ENCODE data around the gene SYK.

SYK gene

DNA sequence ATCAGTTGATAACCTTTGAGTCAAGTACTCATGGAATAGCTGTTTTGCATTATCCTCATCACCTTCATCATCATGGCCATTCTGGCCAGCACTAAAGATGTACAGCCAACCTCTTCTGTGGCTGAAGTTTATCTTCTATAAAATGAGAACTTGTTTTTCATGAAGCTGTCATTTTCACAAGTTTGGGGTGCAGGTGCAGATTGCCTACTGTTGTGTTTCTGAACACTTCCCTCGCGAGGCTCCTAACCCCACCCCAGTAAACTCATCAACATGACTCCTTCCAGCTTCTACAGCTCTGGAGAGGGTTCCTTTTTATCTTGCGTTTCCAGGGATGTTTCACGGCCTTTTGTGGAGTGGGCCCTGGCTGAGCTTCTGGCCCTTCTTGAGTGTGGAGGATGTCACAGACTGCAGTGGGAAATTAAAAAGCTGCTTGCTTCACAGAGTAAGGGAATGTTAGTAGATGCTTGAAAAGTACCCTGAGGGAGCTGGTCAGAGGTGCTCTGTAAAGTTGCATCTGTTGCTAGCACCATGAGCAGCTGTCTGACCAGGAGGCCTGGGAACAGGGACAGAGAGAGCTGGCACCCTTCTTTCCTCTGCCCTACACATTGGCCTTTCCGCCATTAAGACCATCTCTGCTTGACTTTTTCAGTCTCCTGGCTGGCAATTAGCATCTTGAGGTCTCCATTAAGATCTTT lies 24.9 kb downstream of the SYK start:
- no peak for DNase-seq

DNA sequence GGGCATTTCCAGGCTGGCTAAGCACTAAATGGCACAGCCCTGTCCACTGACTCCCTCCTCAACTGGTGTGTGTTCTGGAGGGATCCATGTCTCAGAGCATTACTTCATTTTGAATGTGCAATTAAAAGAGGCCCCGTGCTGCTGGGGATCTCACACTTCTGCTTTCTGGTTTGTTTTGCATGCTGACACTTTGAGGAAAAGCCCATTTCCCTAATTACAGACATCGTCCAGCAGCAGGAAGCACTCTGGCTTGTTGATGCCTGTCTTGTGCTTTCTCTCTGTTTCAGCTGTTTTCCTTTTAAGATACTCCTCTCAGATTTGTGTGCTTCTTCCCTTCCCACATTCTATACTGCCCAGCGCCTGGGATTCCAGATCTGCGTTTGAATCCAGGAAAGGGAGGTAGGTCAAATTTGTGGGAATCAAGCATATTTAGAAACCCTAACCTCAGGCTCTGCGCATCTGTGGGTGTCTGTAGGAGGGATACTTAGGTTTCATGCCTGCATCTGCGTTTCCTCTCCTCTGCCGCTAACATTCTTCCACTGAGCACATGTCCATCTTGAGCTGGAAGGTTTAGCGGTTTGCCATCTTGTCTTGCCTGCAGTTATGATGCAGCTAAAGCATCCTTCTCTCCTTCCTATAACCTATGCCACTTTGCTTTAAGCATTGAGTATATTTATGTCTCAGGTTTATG lies 25.7 kb downstream of the SYK start:
- DNase-seq = no peak

DNA sequence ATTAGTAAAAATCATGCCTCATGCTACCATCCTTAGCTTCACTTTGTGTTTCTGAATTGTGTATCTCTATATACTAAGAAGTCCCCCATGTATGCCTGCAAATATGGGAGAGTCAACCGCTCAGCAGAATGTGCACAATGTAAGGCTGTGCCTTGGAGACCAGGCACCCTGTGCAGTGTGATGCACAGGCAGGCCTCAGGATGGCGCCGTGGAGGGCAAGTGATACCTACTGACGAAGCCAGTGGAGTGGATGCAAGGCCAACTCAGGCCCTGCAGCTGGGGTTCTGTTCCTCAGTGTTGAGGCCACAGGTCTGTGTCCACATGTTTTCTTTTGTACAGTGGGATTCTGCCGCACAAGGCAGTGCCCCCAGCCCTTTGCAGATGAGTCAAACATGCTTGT lies 28.4 kb downstream of the SYK start:
- no peak for DNase-seq

DNA sequence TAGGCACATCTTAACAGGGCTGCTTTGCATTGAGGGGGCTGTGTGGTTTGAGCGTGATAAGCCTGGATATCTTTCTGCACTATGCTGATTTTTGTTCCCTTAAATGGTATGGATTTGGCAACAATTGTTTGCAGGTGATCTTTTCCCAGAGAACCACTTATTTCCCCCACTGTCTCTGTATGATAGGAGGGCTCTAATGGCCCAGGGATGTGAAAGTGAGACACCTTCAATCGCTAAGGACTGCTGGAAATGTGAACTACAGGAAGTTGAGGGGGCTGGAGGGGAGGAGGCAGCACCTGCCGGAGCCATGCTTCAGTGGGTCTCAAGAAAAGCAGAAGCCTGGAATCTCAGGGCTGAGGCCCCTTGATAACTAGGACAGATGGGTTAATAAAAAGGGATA lies 29.4 kb downstream of the SYK start:
- DNase-seq = no peak

DNA sequence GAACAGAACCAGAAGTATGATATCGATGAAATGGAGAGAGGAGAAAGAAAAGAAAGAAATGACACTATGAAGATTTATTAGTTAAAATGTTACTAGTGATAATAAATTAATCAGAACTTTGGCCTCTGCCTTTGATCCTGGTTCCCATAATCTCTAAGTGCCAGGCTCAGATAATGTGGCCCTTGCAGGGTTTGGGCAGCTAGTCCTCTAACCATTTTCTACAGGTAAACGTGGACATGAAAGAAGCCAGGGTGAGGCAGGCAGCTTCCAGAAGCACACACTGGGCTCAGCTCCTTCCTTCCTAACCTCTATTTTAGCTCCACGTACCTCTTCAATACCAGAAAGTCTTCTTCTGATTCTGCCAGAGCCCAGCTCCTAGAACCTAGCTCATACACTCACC lies 30.6 kb downstream of the SYK start:
- DNase-seq = no peak

DNA sequence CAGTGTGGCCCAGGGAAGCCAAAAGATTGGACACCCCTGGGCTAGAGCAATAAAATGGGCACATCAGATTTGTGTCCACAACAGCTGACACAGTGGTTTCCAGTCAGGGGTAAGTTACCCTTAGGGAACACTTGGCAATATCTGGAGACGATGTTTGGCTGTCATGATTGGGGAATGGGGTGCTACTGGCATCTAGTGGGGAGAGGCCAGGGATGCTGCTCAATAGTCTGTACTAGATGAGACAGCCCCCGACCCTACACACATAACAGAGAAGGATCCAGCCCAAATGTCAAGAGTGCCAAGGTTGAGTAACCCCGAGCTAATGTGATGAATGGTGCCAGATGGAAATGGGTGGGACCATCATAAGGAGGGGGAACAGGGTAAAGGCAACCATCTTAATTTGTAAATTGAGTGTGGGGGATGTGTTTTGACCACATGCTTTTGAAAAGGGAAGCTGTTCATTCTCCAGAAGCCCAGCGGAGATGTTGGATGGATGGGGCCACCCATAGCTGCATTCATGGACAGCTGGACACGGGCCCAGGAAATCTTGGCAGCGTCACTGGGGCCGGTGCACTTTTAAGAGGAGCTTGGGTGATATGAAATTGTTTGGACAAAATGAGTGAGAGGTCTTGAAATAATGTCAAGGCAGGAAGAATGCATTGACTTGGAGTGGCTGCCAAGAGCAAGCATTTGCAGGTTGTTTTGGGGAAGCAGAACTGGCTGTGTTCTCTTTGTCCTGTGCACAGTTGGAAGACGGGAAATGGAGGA lies 33.4 kb downstream of the SYK start:
- no peak for DNase-seq

DNA sequence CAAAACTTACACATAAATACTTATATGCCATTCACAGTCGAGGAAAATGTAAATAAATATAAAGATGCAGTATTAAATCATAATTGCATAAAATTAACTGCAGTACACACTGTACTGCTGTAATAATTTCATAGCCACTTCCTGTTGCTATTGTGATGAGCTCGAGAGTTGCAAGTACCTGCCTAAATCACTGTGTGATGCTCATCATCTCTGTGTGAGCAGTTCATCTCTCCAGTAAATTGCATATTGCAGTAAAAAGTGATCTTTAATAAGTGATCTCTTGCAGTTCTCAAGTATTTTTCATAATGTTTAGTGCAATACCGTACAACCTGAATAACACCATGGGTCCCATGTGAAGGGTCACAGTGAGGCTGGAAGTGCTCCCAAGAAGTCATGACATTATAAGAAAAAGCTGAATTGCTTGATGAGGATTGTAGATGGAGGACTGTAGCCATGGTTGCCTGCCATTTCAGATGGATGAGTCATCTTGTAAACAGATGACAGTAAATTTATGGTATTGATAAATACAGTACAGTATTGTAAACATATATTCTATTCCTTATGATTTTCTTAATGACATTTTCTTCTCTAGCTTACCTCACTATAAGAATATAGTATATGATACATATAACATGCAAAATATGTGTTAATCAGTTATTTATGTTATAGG lies 34.9 kb downstream of the SYK start:
- no peak for DNase-seq

DNA sequence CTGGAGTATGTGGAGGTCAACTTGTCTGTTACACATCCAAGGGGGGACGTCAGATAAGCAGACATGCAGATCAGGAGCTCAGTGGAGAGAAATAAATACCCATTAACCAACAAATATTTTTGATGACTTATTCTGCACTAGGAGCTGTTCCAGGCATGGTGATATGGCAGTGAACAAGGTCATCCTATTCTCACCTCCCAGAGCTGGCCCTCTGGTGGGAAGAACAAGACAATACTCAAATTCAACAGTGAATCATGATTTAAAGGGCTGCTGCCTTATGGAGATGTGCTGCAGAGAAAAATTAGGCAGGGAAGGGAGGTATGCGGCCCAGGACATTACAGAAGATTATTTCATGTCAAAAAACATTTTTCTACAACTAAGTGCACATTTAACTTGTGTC lies 36.5 kb downstream of the SYK start:
- DNase-seq = peak; percentile 4

DNA sequence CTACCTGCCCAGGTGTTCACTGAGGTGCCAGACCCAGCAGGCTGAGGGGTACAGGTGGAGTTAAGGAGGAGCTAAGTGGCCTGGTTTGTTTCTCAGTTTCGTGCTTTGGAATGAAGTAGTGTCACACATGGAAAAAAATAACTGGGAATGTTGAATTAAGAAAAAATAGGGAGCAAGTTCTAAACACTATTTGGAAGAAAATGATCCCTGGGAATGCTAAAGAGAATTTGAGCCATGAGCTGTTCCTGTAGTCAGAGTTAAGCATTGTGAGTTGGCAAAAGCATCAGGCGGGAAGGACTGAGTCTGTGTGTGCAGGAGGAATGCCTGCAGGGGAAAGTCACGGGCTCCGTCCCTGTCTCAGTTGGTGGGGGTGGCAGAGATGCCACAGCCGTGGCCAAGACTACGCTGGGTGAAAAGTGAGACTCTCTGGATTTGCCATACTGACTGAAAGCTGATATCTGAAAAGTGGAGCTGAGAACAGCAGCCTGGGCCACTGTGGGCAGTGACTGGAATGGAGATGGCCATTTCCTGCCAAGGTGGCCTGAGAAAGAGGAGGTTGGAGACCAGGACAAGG lies 37.0 kb downstream of the SYK start:
- DNase-seq = no peak

DNA sequence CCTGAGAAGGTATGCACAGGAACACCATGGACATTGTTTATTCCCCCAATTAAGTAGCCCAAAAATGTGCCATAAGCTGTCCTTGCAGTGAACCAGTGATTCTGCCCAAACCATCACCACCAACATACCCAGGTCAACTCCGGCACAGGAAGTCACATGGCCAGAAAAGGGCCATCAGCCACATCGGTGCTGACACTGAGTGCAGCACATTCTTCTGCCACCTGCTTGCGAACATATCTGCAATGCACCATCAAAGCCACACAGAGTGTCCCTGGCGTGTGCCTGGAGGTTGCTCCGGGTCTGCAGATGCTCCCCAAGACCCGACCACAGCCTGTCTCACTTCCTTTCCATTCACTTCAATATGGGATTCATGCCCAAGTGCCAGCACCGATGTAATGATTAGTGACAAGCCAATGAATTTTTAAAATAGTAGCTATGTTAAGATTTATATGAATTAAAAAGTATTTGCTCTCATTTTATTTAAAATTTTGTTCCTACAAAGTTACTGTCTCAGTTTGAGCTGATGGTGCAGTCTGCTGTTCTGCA lies 37.6 kb downstream of the SYK start:
- no peak for DNase-seq

DNA sequence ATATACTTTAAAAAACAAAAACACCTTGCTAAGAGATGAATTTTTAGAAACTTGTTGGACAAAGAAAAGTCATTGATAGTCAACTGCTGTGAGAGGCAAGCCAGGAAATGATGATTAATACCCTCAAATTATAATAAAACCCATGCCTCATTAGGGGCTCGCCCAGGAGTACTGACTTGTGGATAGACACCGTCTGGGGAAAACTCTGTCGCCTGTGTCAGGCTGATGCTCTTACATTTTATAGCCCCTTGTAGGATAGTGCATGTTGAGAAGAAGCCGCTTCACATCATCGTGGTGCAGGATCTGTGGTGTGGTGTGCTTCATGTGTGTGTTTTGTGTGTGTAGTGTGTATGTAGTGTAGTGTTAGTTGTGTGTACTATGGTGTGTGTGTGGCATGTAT lies 39.1 kb downstream of the SYK start:
- DNase-seq = no peak

DNA sequence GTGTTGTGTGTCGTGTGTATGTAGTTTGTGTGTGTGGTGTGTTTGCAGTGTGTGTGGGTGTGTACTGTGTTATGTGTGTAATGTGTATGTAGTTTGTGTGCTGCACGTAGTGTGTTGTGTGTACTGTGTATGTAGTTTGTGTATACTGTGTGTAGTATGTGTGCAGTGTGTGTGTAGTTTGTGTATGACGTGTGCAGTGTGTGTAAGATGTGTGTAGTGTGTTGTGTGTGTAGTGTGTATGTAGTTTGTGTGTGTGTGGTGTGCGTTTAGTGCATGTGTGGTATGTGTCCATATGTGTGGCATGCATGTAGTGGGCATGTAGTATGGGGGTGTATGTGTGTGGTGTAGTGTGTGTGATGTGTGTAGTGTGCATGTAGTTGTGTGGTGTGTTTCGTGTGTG lies 39.6 kb downstream of the SYK start:
- DNase-seq = no peak

DNA sequence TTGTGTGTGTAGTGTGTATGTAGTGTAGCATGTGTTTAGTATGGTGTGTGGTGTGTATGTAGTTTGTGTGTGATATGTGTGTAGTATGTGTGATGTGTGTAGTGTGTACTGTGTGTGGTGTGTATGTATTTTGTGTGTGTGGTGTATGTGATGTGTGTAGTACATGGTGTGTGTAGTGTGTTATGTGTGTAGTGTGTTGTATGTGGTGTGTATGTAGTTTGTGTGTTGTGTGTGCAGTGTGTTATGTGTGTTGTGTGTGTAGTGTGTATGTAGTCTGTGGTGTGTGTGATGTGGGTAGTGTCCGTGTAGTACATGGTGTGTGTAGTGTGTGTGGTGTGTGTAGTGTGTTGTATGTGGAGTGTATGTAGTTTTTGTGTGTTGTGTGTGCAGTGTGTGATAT lies 40.0 kb downstream of the SYK start:
- DNase-seq = no peak

DNA sequence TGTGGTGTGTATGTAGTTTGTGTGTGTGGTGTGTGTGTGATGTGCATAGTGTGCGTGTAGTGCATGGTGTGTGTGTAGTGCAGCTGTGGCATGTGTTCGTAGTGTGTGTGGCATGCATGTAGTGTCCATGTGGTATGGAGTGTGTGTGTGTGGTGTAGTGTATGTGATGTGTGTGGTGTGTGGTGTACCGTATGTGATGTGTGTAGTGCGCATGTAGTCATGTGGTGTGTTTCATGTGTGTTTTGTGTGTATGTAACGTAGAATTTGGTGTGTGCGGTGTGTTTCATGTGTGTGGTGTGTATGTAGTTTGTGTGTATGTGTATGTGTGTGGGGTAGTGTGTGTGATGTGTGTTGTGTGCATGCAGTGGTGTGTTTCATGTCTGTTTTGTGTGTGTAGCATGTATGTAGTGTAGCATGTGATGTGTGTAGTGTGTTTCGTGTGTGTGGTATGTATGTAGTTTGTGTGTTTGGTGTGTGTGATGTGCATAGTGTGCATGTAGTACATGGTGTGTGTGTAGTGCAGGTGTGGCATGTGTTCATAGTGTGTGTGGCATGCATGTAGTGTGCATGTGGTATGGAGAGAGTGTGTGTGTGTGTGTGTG lies 40.7 kb downstream of the SYK start:
- no peak for DNase-seq

DNA sequence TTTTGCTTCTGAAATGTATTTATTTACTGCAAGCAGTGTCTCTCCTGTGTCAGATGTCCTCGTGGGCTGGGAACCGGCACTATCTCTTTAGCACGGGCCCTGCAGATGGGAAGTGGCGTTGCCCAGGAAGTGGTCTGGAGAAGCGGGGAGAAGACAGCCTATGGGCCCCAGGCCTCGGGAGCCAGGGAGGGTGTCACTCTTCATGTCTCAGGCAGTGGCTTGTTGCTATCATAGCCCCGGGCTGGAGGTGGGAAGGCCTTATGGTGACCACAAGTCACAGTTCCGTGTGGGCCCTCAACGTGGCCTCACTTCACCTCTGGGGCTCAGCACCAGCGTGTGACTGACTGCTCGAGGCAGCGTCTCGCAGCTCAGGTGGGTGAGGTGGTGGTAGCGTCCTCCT lies 41.4 kb downstream of the SYK start:
- DNase-seq = no peak

DNA sequence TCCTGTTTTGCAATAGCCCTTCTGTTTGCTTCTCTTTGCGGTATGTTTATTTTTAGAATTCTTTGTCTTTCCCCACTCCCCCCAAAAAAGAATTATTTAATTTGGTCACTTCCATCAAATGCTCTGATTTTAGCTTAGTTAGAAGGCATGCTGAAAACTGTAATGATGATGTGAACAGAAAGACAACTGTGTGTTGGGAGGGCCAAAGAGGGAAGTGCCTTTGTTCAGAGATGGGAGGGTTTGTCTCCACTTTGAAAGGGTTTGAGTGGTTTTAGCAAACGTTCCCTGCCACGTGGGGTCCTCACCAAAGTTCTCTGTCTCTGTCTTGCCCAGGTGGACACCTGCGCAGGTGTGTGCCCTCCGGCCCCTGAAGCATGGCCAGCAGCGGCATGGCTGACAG lies 41.9 kb downstream of the SYK start:
- DNase-seq = no peak

DNA sequence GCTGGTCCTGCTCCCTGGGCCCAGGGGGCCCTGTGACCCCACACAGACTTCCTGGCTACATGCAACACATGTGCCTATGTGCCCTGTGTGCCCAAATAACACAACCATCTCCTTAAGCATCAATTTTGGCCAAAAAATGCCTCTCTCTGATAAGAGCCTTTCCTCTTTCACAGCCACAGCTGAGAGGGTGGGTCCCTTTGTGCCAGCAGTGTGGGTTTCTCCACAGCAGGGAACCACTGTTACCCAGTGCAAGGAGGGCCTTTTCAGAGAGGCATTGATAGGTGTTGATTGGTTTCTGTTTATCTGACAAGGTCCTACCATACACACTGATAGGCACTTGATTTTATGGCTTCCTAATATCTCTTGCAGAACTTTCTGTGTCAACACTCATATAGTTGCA lies 42.7 kb downstream of the SYK start:
- no peak for DNase-seq

DNA sequence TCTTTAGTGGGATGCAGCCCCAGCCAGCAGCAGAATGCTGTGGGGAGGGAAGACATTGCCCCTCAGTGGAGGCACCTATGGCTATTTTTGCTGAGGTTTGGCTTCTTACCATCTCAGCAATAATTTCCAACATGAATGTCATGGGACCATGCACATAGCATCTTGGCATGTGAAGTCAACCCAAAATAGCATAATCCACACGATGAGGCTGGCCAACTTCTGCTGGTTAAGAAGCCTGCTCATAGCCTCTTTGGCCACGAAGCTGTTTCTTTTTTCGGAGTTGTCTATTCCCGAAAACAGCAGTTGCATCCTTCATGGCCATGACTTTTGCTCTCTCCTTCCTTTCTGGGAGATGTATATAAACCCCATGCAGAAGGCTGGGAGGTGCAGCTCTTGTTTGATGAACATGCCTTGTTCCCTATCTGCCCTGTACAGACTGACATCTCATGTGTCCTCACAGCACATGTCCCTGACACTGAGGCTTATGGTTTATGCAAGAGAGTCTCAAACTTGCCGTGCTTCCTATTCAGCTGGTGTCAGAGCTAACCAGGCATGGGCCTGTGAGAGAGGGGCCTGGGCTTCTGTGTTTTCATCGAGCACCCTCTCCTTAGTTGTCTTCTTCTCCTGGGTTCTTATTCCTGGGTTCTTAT lies 45.3 kb downstream of the SYK start:
- no peak for DNase-seq

DNA sequence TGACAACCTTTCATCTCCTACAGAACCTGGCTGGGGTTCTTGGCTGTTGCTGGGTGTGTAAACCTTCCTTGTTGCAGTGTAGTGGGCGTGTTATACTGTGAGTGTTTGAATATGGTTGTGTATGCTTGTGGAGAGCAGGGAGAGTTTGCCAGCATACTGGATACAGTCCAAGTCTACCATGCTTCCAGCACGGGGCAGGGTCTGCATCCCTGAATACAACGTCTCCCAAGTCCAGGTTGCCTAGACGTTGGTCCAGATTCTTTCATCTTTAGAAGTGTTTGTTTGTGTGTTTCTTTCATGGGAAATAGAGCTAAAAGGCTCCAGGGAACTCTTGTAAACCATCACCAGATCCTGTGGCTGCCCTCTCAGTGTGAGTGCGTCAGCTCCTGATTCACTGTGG lies 46.4 kb downstream of the SYK start:
- no peak for DNase-seq

DNA sequence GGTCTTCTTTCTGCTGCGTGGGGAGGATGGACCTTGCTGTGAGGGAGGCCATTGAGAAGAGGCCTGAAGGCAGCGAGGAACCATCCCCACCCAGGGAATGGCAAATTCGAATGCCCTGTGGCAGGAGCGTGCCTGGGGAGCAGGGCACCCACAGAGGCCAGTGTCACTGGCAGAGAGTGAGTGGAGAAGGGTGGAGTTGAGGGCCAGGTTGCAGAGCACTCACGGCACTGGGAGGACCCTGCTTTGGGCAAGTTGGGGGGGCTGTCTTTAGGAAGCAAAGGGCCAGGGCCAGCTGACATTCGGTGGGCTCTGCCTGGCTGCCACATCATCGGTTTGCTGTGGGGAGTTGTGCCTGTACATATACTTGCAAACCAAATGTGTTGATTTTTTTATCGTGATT lies 47.2 kb downstream of the SYK start:
- DNase-seq = no peak

DNA sequence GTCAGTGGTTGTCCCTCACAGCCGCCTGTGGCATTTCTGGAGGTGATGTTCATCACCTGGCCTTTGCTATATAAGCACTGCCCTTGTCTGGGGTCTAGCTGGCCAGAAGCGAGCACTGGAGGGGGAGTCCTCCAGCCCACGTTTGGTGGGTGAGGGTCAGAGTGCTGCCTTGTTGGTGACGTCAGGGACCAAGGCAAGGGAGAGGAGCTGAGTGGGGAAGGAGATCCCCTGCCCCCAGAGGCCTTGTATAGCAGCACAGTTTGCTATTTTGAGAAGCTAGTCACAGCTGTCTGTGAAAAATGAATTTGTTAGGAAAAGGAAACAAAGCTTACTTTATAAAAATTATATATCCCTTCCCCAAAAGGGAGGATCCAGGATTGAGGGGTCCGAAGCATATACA lies 49.8 kb downstream of the SYK start:
- peak; percentile 2 for DNase-seq

DNA sequence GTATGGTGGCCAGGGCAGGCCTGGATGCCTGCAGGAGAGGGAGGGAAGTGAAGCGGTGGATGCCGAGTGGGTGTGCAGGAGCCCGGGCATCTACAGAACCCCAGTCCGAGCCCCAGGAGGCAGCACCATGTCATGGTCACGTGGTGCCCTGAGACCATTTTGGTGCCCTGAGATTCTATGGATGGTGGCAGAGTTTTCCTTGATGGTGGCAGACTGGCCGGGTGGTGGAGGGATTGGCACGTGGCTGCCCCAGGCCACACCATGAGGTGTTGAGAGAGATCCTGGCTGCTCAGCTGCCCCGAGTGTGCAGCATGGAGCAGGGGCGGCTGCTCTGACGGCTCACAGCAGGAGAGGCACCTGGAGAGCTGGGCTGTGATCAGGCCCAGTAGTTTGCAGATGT lies 52.3 kb downstream of the SYK start:
- no peak for DNase-seq
